OCI-LY1 (cell line): ENCODE data around the gene AIF1.

Source experiments
- H2AFZ ChIP-seq: fragments of 200-600 bp; sonication (generic), shearing (Covaris generic); 2 replicates; pipeline ENCODE4 v1.6.0; 2014; ENCODE audit warnings: antibody characterized with exemption, mild to moderate bottlenecking, low read length
- H3F3A ChIP-seq: fragments of 200-600 bp; sonication (generic), shearing (Covaris generic); 2 replicates; pipeline ENCODE4 v1.6.0; 2014; ENCODE audit warnings: mild to moderate bottlenecking, antibody characterized with exemption, low read length, moderate library complexity; ENCODE audit not compliant: insufficient read depth
- H3K27ac ChIP-seq: fragments of 200-600 bp; sonication (generic); 2 replicates; pipeline ENCODE4 v1.5.1; 2014; ENCODE audit warnings: low read length, mixed run types, mild to moderate bottlenecking, low read depth; ENCODE audit not compliant: poor library complexity, severe bottlenecking
- H3K27me3 ChIP-seq: fragments of 200-600 bp; sonication (generic); 2 replicates; pipeline ENCODE4 v1.6.0; 2014; ENCODE audit warnings: antibody characterized with exemption, mild to moderate bottlenecking, low read length, moderate library complexity; ENCODE audit not compliant: insufficient read depth
- H3K36me3 ChIP-seq: fragments of 200-600 bp; sonication (generic); 2 replicates; pipeline ENCODE4 v1.6.1; 2014; ENCODE audit warnings: mild to moderate bottlenecking, antibody characterized with exemption, low read length, moderate library complexity, mixed read lengths; ENCODE audit not compliant: insufficient read depth
- H3K4me1 ChIP-seq: fragments of 200-600 bp; sonication (generic); 2 replicates; pipeline ENCODE4 v1.5.1; 2014; ENCODE audit warnings: mild to moderate bottlenecking, low read length, moderate library complexity; ENCODE audit not compliant: insufficient read depth, severe bottlenecking
- H3K4me2 ChIP-seq: fragments of 200-600 bp; sonication (generic), shearing (Covaris generic); 2 replicates; pipeline ENCODE4 v1.6.1; 2014; ENCODE audit warnings: low read length
- H3K4me3 ChIP-seq: fragments of 200-600 bp; sonication (generic); 2 replicates; pipeline ENCODE4 v1.5.1; 2014; ENCODE audit warnings: low read length, low read depth, mild to moderate bottlenecking, mixed read lengths; ENCODE audit not compliant: poor library complexity, severe bottlenecking
- H3K79me2 ChIP-seq: fragments of 200-600 bp; shearing (Covaris generic); 2 replicates; pipeline ENCODE4 v1.6.1; 2016; ENCODE audit warnings: mixed run types, low read length, mixed read lengths; ENCODE audit not compliant: insufficient read depth
- H3K9ac ChIP-seq: fragments of 200-600 bp; sonication (generic), shearing (Covaris generic); 2 replicates; pipeline ENCODE4 v1.6.1; 2014; ENCODE audit warnings: mild to moderate bottlenecking, low read length, mixed read lengths
- H3K9me2 ChIP-seq: fragments of 200-600 bp; sonication (generic), shearing (Covaris generic); 2 replicates; pipeline ENCODE4 v1.6.1; 2014; ENCODE audit warnings: low read depth, mild to moderate bottlenecking, low read length, mixed read lengths
- H3K9me3 ChIP-seq: fragments of 200-600 bp; shearing (Covaris generic); 2 replicates; pipeline ENCODE4 v1.6.1; 2014; ENCODE audit warnings: low read length, mixed read lengths
- H4K20me1 ChIP-seq: fragments of 200-600 bp; sonication (generic), shearing (Covaris generic); 2 replicates; pipeline ENCODE4 v1.6.0; 2016; ENCODE audit warnings: mild to moderate bottlenecking, low read length; ENCODE audit not compliant: insufficient read depth
- EZH2 ChIP-seq: fragments of 200-600 bp; sonication (generic), shearing (Covaris generic); IDR thresholded peaks from 2 replicates; pipeline ENCODE4 v1.8.0; 2017; ENCODE audit warnings: borderline replicate concordance, mixed run types, mild to moderate bottlenecking, antibody characterized with exemption, low read length, moderate library complexity, mixed read lengths
- TF ChIP-seq, protein P1 (sequence below): fragments of 200-600 bp; sonication (generic), shearing (Covaris generic); IDR thresholded peaks from 2 replicates; pipeline ENCODE4 v1.5.1; 2017; ENCODE audit warnings: mild to moderate bottlenecking, antibody characterized with exemption, low read length, moderate library complexity, mixed read lengths

Gene AIF1

GRCh38 chr6:31659649-31660380 lies 44.8 kb downstream of the AIF1 start:
- H3K9me2 ChIP-seq, result no peaks in the 10 kb centered on the region
- no peaks in the 10 kb centered on the region for H4K20me1 ChIP-seq
- peak overlapping the region; percentile 94 for H3K9ac ChIP-seq
- H2AFZ ChIP-seq, result no peak overlapping the region
- H3F3A ChIP-seq, result no peaks in the 10 kb centered on the region
- H3K4me2 ChIP-seq, result peak overlapping the region; percentile 97
- peaks cover 60% of the 10 kb centered on the region for H3K4me1 ChIP-seq
- peak overlapping the region; percentile 89 for H3K4me3 ChIP-seq
- no peaks in the 10 kb centered on the region for H3K27me3 ChIP-seq
- TF ChIP-seq, protein P1, sequence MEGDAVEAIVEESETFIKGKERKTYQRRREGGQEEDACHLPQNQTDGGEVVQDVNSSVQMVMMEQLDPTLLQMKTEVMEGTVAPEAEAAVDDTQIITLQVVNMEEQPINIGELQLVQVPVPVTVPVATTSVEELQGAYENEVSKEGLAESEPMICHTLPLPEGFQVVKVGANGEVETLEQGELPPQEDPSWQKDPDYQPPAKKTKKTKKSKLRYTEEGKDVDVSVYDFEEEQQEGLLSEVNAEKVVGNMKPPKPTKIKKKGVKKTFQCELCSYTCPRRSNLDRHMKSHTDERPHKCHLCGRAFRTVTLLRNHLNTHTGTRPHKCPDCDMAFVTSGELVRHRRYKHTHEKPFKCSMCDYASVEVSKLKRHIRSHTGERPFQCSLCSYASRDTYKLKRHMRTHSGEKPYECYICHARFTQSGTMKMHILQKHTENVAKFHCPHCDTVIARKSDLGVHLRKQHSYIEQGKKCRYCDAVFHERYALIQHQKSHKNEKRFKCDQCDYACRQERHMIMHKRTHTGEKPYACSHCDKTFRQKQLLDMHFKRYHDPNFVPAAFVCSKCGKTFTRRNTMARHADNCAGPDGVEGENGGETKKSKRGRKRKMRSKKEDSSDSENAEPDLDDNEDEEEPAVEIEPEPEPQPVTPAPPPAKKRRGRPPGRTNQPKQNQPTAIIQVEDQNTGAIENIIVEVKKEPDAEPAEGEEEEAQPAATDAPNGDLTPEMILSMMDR, result no peak
- no peak for TF ChIP-seq EZH2
- peaks cover 18% of the 10 kb centered on the region; the same call in 1 of the 2 replicates for H3K79me2 ChIP-seq
- H3K36me3 ChIP-seq, result peaks cover 17% of the 10 kb centered on the region; the same call in 1 of the 2 replicates
- no peaks in the 10 kb centered on the region for H3K9me3 ChIP-seq
- H3K27ac ChIP-seq, result peak overlapping the region; percentile 54

DNA sequence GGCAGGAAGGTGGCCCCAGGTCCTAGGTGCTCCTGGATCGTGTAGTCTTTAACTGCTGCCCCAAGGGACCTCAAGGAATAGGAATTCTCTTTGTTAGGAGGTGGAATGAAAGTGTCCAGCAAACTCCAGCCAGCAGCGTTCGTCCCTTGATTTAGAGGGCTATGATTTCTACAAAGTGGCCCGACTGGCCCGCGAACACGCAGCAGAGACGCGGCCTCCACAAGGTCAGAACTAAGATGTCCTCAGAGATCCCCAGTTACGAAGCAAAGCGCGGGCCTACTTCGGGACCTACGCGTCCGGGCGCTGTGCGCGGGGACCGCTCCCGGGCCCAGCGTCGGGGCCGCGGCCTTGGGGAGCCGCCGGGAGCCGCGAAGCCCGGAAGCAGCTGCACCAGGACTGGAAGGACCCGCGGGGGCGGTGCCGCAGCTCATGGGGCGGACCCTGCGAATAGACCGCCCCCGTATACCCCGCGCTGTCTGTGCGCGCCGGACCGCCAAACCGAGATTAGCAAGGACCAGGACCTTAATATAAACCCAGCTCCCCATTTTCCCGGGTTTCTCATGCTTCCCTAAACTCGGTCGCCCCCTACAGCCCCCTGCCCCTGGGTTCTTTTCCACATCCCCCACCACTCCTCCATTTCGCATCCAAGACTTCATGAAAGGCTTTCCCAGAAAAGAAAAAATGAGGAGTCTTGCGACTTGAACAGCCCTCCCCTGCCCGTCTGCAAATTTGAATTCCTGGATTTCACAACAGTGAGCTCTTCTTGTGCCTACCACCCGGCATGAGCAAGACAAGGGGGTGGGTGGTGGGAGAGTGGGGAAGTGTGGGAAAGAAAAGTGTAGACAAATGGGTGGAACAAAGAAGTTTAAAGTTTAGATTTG lies 45.6 kb downstream of the AIF1 start, which contains the start of gene C6orf47:
Gene C6orf47, minus strand, starts transcription at position 398 of the 881 bp plus-strand sequence. CDS start 831 bp downstream, outside the sequence.
- no peaks in the 10 kb centered on the region for H3K9me2 ChIP-seq
- H3K9me3 ChIP-seq, result no peaks in the 10 kb centered on the region
- H3K4me3 ChIP-seq, result peak within 1 kb of the TSS; percentile 89
- no peaks in the 10 kb centered on the region for H3K27me3 ChIP-seq
- H3K9ac ChIP-seq, result peak within 1 kb of the TSS; percentile 94
- peaks cover 60% of the 10 kb centered on the region for H3K4me1 ChIP-seq
- H2AFZ ChIP-seq, result no peak within 1 kb of the TSS
- peak within 1 kb of the TSS; percentile 54 for H3K27ac ChIP-seq
- no peaks in the 10 kb centered on the region for H4K20me1 ChIP-seq
- H3F3A ChIP-seq, result no peaks in the 10 kb centered on the region
- TF ChIP-seq EZH2, result no peak
- TF ChIP-seq, protein P1, result no peak
- peaks cover 18% of the 10 kb centered on the region; the same call in 1 of the 2 replicates for H3K79me2 ChIP-seq
- peaks cover 17% of the 10 kb centered on the region; the same call in 1 of the 2 replicates for H3K36me3 ChIP-seq
- H3K4me2 ChIP-seq, result peak within 1 kb of the TSS; percentile 97

- H3K79me2 ChIP-seq, result peaks cover 23% of the 10 kb centered on the region
- H2AFZ ChIP-seq, result no peak overlapping the region
- no peak for TF ChIP-seq EZH2
- TF ChIP-seq, protein P1, result no peak
Observed at GRCh38 chr6:31661262-31662123, 46.5 kb downstream of the AIF1 start.

More at GRCh38 chr6:31661262-31662123, 46.5 kb downstream of the AIF1 start:
- H3K9me2 ChIP-seq, result no peaks in the 10 kb centered on the region
- H4K20me1 ChIP-seq, result no peaks in the 10 kb centered on the region
- H3K36me3 ChIP-seq, result peaks cover 22% of the 10 kb centered on the region; the same call in 1 of the 2 replicates
- H3K9ac ChIP-seq, result peak overlapping the region; percentile 94; the same call in 1 of the 2 replicates
- H3F3A ChIP-seq, result no peaks in the 10 kb centered on the region
- H3K4me1 ChIP-seq, result peaks cover 62% of the 10 kb centered on the region
- H3K27me3 ChIP-seq, result no peaks in the 10 kb centered on the region
- no peaks in the 10 kb centered on the region for H3K9me3 ChIP-seq
- H3K4me3 ChIP-seq, result peak overlapping the region; percentile 89
- peak overlapping the region; percentile 38 for H3K27ac ChIP-seq
- H3K4me2 ChIP-seq, result peak overlapping the region; percentile 97
